GM19043 (cell line): Measurements from ENCODE around the gene PSD2.

Experiments
- ATAC-seq: cut with Tn5 transposase; IDR thresholded peaks from one replicate; pipeline ENCODE4 v1.9.1; 2021; ENCODE audit warnings: low read depth; ENCODE audit not compliant: unreplicated experiment

The PSD2 gene

GRCh38 chr5:139831624-139832023 is 36.0 kb downstream of the PSD2 start:
- ATAC-seq: no peak

GRCh38 chr5:139833525-139833924 is 37.9 kb downstream of the PSD2 start:
- ATAC-seq: no peak

- no peak for ATAC-seq
Observed at GRCh38 chr5:139835656-139836055, 40.0 kb downstream of the PSD2 start.

- no peak for ATAC-seq
Observed at GRCh38 chr5:139836469-139837208, 41.0 kb downstream of the PSD2 start.

GRCh38 chr5:139837711-139838380 is 42.2 kb downstream of the PSD2 start:
- no peak for ATAC-seq

GRCh38 chr5:139838381-139839197 is 43.0 kb downstream of the PSD2 start:
- ATAC-seq: no peak

- no peak for ATAC-seq
Observed at GRCh38 chr5:139839232-139839815, 43.7 kb downstream of the PSD2 start.

GRCh38 chr5:139839918-139840317 is 44.3 kb downstream of the PSD2 start:
- no peak for ATAC-seq

GRCh38 chr5:139841549-139841948 is 45.9 kb downstream of the PSD2 start:
- no peak for ATAC-seq

GRCh38 chr5:139842321-139842720 is 46.7 kb downstream of the PSD2 start:
- no peak for ATAC-seq

- no peak for ATAC-seq
Observed at GRCh38 chr5:139843991-139844390, 48.4 kb downstream of the PSD2 start.

GRCh38 chr5:139844472-139845145 is 49.0 kb downstream of the PSD2 start:
- ATAC-seq: no peak

- no peak for ATAC-seq
Observed at GRCh38 chr5:139845846-139846681, 50.5 kb downstream of the PSD2 start.

GRCh38 chr5:139847091-139847490 is 51.5 kb downstream of the PSD2 start:
- ATAC-seq: no peak

GRCh38 chr5:139847790-139848507 is 52.3 kb downstream of the PSD2 start:
- ATAC-seq: no peak

- no peak for ATAC-seq
Observed at GRCh38 chr5:139848508-139849100, 53.0 kb downstream of the PSD2 start.

- ATAC-seq: no peak
Observed at GRCh38 chr5:139849501-139849900, 53.9 kb downstream of the PSD2 start.

GRCh38 chr5:139849942-139850341 is 54.3 kb downstream of the PSD2 start:
- no peak for ATAC-seq
